GM21619 (cell line): ENCODE data around the gene AGBL5.
"Not testable (repeated sequence)": the region's sequence is repeated elsewhere in the genome, so short reads cannot be mapped to it uniquely, and the experiment has no call there.

Experiments used
- ATAC-seq: cut with Tn5 transposase; IDR thresholded peaks from one replicate; pipeline ENCODE4 v1.9.1; 2021; ENCODE audit not compliant: unreplicated experiment

The AGBL5 gene

GRCh38 chr2:27109083-27109482, 57.6 kb downstream of the AGBL5 start:
- ATAC-seq, result no peak

GRCh38 chr2:27110603-27111352, 59.3 kb downstream of the AGBL5 start:
- ATAC-seq, result not testable (repeated sequence)

GRCh38 chr2:27111392-27112078, 60.1 kb downstream of the AGBL5 start:
- not testable (repeated sequence) for ATAC-seq

- no peak for ATAC-seq
Observed at GRCh38 chr2:27115519-27115918, 64.1 kb downstream of the AGBL5 start.

GRCh38 chr2:27117995-27118524, 66.6 kb downstream of the AGBL5 start:
- no peak for ATAC-seq

- ATAC-seq, result no peak
Observed at GRCh38 chr2:27118525-27119329, 67.3 kb downstream of the AGBL5 start, which contains the start of gene CGREF1. CGREF1 (minus strand) TSS chr2:27119128; CDS start chr2:27104366, 14,762 bp downstream.

- not testable (repeated sequence) for ATAC-seq
Observed at GRCh38 chr2:27119330-27119670, 67.8 kb downstream of the AGBL5 start.
